Measurements from ENCODE around the gene MYOC.
"Not testable (repeated sequence)": the region's sequence is repeated elsewhere in the genome, so short reads cannot be mapped to it uniquely, and the experiment has no call there.

The MYOC gene

GRCh38 chr1:171652234-171652822 lies at the start of gene MYOC:
Gene MYOC (minus strand): TSS chr1:171652688. CDS start chr1:171652611, 77 bp downstream.
- no peak for DNase-seq (ENCODE audit: low read depth in 1 of 2, low spot score in 1 of 2)

GRCh38 chr1:171699531-171699930 lies 47.0 kb upstream of the MYOC start:
- no peak for DNase-seq (ENCODE audit: low read depth in 1 of 2, low spot score in 1 of 2)

GRCh38 chr1:171695772-171696171 lies 43.3 kb upstream of the MYOC start:
- DNase-seq (ENCODE audit: low read depth in 1 of 2, low spot score in 1 of 2) = not testable (repeated sequence)

- not testable (repeated sequence) for DNase-seq (ENCODE audit: low read depth in 1 of 2, low spot score in 1 of 2)
Observed at GRCh38 chr1:171693541-171693940, 41.1 kb upstream of the MYOC start.

- no peak for DNase-seq (ENCODE audit: low read depth in 1 of 2, low spot score in 1 of 2)
Observed at GRCh38 chr1:171683870-171684269, 31.4 kb upstream of the MYOC start.

GRCh38 chr1:171680339-171680738 lies 27.9 kb upstream of the MYOC start:
- no peak for DNase-seq (ENCODE audit: low read depth in 1 of 2, low spot score in 1 of 2)

- DNase-seq (ENCODE audit: low read depth in 1 of 2, low spot score in 1 of 2) = no peak
Observed at GRCh38 chr1:171676823-171677222, 24.3 kb upstream of the MYOC start.

GRCh38 chr1:171674431-171675405 lies 22.2 kb upstream of the MYOC start:
- DNase-seq (ENCODE audit: low read depth in 1 of 2, low spot score in 1 of 2) = no peak

GRCh38 chr1:171670739-171671138 lies 18.3 kb upstream of the MYOC start:
- no peak for DNase-seq (ENCODE audit: low read depth in 1 of 2, low spot score in 1 of 2)

- no peak for DNase-seq (ENCODE audit: low read depth in 1 of 2, low spot score in 1 of 2)
Observed at GRCh38 chr1:171668372-171668771, 15.9 kb upstream of the MYOC start.

GRCh38 chr1:171666114-171666769 lies 13.8 kb upstream of the MYOC start:
- DNase-seq (ENCODE audit: low read depth in 1 of 2, low spot score in 1 of 2) = no peak

- no peak for DNase-seq (ENCODE audit: low read depth in 1 of 2, low spot score in 1 of 2)
Observed at GRCh38 chr1:171664976-171665375, 12.5 kb upstream of the MYOC start.

- DNase-seq (ENCODE audit: low read depth in 1 of 2, low spot score in 1 of 2) = no peak
Observed at GRCh38 chr1:171663854-171664575, 11.5 kb upstream of the MYOC start.

GRCh38 chr1:171663036-171663853 lies 10.8 kb upstream of the MYOC start:
- no peak for DNase-seq (ENCODE audit: low read depth in 1 of 2, low spot score in 1 of 2)

GRCh38 chr1:171661076-171661650 lies 8.7 kb upstream of the MYOC start:
- DNase-seq (ENCODE audit: low read depth in 1 of 2, low spot score in 1 of 2) = no peak

- DNase-seq (ENCODE audit: low read depth in 1 of 2, low spot score in 1 of 2) = not testable (repeated sequence)
Observed at GRCh38 chr1:171656206-171656605, 3.7 kb upstream of the MYOC start.

- DNase-seq (ENCODE audit: low read depth in 1 of 2, low spot score in 1 of 2) = no peak
Observed at GRCh38 chr1:171655746-171656116, 3.2 kb upstream of the MYOC start.

- DNase-seq (ENCODE audit: low read depth in 1 of 2, low spot score in 1 of 2) = peak; percentile 16 to 54
Observed at GRCh38 chr1:171654942-171655745, 2.7 kb upstream of the MYOC start.
